ENCODE results near the gene MLANA.

DNA sequence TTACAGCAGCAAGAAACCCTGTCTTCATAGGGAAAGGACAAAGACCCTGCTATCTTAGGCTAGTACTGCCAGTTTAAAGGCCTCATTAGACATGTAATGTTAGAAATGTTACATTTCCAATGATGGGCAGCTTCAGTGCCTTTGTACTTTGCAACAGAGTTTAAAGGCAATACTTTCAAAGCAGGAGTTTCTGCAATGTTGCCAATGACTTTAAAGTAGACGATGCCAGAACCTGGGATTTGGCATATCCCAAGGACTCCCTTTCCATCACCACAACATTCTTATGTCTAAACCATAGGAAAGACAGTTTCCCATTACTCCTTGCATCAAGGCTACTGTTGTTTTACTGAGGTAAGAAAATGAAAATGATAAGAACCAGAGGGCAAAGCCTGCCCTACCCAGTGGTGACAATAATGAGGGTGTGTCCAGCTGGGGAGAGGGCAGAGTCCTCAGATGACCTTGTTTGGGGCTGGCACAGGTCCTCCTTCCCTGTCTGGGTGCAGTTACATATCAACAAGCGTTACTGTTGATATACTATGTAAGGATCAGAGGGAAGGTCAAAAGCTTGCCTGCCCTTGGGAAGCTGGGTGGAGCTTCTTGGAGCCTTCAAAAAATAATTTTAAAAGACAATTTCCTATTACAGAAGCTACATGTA, 27.5 kb upstream of the MLANA start:
- TF ChIP-seq, protein P1, sequence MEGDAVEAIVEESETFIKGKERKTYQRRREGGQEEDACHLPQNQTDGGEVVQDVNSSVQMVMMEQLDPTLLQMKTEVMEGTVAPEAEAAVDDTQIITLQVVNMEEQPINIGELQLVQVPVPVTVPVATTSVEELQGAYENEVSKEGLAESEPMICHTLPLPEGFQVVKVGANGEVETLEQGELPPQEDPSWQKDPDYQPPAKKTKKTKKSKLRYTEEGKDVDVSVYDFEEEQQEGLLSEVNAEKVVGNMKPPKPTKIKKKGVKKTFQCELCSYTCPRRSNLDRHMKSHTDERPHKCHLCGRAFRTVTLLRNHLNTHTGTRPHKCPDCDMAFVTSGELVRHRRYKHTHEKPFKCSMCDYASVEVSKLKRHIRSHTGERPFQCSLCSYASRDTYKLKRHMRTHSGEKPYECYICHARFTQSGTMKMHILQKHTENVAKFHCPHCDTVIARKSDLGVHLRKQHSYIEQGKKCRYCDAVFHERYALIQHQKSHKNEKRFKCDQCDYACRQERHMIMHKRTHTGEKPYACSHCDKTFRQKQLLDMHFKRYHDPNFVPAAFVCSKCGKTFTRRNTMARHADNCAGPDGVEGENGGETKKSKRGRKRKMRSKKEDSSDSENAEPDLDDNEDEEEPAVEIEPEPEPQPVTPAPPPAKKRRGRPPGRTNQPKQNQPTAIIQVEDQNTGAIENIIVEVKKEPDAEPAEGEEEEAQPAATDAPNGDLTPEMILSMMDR (optimal IDR thresholded peaks at IDR 0.05 in 1 of 3, IDR thresholded peaks at IDR 0.05 in 1 of 3, conservative IDR thresholded peaks at IDR 0.05 in 1 of 3; ENCODE audit: extremely low read depth in 1 of 3, insufficient read depth in 2 of 3, low read length in 3 of 3) = no peak
- TF ChIP-seq EZH2 (IDR thresholded peaks at IDR 0.05; ENCODE audit: low read length) = no peak

Measured in keratinocyte (primary cell).